ENCODE measurements around the gene KCNIP1.
"Not testable (repeated sequence)": the region's sequence is repeated elsewhere in the genome, so short reads cannot be mapped to it uniquely, and the experiment has no call there.

The KCNIP1 gene

DNA sequence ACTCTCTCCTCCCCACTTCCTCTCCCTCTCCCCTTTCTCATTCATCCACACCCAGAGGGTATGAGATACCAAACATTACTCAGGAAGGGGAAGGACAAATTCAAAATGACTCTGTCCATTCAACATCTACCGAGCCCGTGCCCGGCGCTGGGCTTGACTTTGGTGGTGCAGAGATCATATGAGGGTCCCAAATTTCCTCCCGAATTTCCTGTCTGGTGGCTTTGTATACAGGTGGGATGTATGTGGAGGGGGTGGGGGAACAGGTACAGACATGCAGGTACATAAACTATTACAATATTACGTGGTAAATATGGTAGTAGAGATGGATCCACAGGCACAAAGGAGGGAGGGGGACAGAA lies 257.9 kb downstream of the KCNIP1 start:
- H4K12ac ChIP-seq (ENCODE audit: low read depth, low read length), result no peak overlapping the region
- no peak overlapping the region for H3K4me3 ChIP-seq (ENCODE audit: low read depth, low read length)
- H2BK5ac ChIP-seq (ENCODE audit: low read depth, low read length, poor library complexity), result peak overlapping the region; percentile 59
- no peak overlapping the region for H3K4me2 ChIP-seq (ENCODE audit: low read length)
- no peak overlapping the region for H2AFZ ChIP-seq (ENCODE audit: insufficient read depth, low read length, poor library complexity)
- no peaks in the 10 kb centered on the region for H3K36me3 ChIP-seq (ENCODE audit: control insufficient read depth in 1 of 2, insufficient read depth in 2 of 2, low read length in 2 of 2)
- H2BK12ac ChIP-seq (ENCODE audit: low read length), result peak overlapping the region; percentile 86
- H3K27ac ChIP-seq (ENCODE audit: low read depth, low read length), result no peak overlapping the region
- H3K23ac ChIP-seq (ENCODE audit: low read length), result no peak overlapping the region
- DNase-seq, result no peak
- H3K79me1 ChIP-seq (ENCODE audit: low read length), result peaks cover 29% of the 10 kb centered on the region
- peaks cover 26 to 27% of the 10 kb centered on the region in 2 experiments for H3K4me1 ChIP-seq (ENCODE audit: control insufficient read depth in 1 of 2, insufficient read depth in 2 of 2, low read length in 2 of 2)
- H3K18ac ChIP-seq (ENCODE audit: low read length), result peak overlapping the region; percentile 23
- no peaks in the 10 kb centered on the region for H3K27me3 ChIP-seq (ENCODE audit: insufficient read depth, low read length)
- H3K9ac ChIP-seq (ENCODE audit: low read length), result no peak overlapping the region
- no peak overlapping the region for H3K4ac ChIP-seq (ENCODE audit: low read depth, low read length)
- H4K8ac ChIP-seq (ENCODE audit: low read depth, low read length), result no peak overlapping the region
- H3K9me3 ChIP-seq (ENCODE audit: insufficient read depth, low read depth, low read length), result no peaks in the 10 kb centered on the region
- WGBS (ENCODE audit: extremely low coverage, insufficient coverage, insufficient read length), result no CpG with 5 or more reads among the region's 6 CpGs
- H4K91ac ChIP-seq (ENCODE audit: low read depth, low read length), result peak overlapping the region; percentile 73
- H3K14ac ChIP-seq (ENCODE audit: low read length), result peak overlapping the region; percentile 26
- H2BK120ac ChIP-seq (ENCODE audit: insufficient read depth, low read length, poor library complexity), result peak overlapping the region; percentile 90
- H2AK5ac ChIP-seq (ENCODE audit: low read length), result peak overlapping the region; percentile 60
- H3K79me2 ChIP-seq (ENCODE audit: control insufficient read depth, insufficient read depth, low read length, poor library complexity), result peaks cover 2% of the 10 kb centered on the region

DNA sequence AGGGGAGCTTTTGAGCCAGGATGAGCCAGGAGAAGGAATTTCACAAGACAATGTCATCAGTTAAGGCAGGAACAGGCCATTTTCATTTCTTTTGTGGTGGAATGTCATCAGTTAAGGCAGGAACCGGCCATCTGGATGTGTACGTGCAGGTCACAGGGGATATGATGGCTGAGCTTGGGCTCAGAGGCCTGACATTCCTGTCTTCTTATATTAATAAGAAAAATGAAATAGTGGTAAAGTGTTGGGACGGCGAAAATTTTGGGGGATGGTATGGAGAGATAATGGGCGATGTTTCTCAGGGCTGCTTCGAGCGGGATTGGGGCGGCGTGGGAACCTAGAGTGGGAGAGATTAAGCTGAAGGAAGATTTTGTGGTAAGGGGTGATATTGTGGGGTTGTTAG lies 258.5 kb downstream of the KCNIP1 start:
- H3K4me1 ChIP-seq (ENCODE audit: control insufficient read depth in 1 of 2, insufficient read depth in 2 of 2, low read length in 2 of 2), result peaks cover 23 to 25% of the 10 kb centered on the region in 2 experiments
- H3K27me3 ChIP-seq (ENCODE audit: insufficient read depth, low read length); H3K36me3 ChIP-seq (ENCODE audit: control insufficient read depth in 1 of 2, insufficient read depth in 2 of 2, low read length in 2 of 2); H4K12ac ChIP-seq (ENCODE audit: low read depth, low read length); H3K27ac ChIP-seq (ENCODE audit: low read depth, low read length); H3K9ac ChIP-seq (ENCODE audit: low read length); H2BK12ac ChIP-seq (ENCODE audit: low read length); H3K9me3 ChIP-seq (ENCODE audit: insufficient read depth, low read depth, low read length); H3K4ac ChIP-seq (ENCODE audit: low read depth, low read length); H2BK5ac ChIP-seq (ENCODE audit: low read depth, low read length, poor library complexity); H2BK120ac ChIP-seq (ENCODE audit: insufficient read depth, low read length, poor library complexity); H2AK5ac ChIP-seq (ENCODE audit: low read length); H3K14ac ChIP-seq (ENCODE audit: low read length); H3K79me2 ChIP-seq (ENCODE audit: control insufficient read depth, insufficient read depth, low read length, poor library complexity); H3K4me3 ChIP-seq (ENCODE audit: low read depth, low read length); H3K23ac ChIP-seq (ENCODE audit: low read length); H2AFZ ChIP-seq (ENCODE audit: insufficient read depth, low read length, poor library complexity); H3K4me2 ChIP-seq (ENCODE audit: low read length); H4K91ac ChIP-seq (ENCODE audit: low read depth, low read length); H3K18ac ChIP-seq (ENCODE audit: low read length); DNase-seq; H4K8ac ChIP-seq (ENCODE audit: low read depth, low read length): not testable (repeated sequence)
- WGBS (ENCODE audit: extremely low coverage, insufficient coverage, insufficient read length), result 100% methylated on average over 3 of the region's 9 CpGs
- peaks cover 25% of the 10 kb centered on the region for H3K79me1 ChIP-seq (ENCODE audit: low read length)

DNA sequence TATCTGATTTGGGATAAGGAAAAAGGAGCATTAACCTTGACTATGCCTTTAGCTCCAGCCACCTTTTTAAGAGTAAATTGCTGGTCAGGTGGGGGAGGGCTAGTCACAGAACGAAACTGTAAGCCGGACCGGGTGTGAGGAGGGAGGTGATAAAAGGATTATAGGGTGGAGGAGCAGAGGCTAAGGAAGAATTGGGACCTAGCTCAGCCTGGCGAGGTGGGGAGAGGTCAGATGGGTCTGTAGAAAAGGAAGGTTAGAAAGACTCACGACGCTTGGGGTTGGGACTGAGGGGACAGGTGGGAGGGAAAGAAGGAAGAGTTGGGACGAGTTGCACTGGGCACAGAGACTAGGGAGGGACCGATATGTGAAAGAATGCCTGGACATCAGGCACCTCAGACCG lies 262.0 kb downstream of the KCNIP1 start:
- H3K18ac ChIP-seq (ENCODE audit: low read length); H3K79me1 ChIP-seq (ENCODE audit: low read length); H3K36me3 ChIP-seq (ENCODE audit: control insufficient read depth in 1 of 2, insufficient read depth in 2 of 2, low read length in 2 of 2); H4K91ac ChIP-seq (ENCODE audit: low read depth, low read length); H2BK5ac ChIP-seq (ENCODE audit: low read depth, low read length, poor library complexity); H4K8ac ChIP-seq (ENCODE audit: low read depth, low read length); H2AFZ ChIP-seq (ENCODE audit: insufficient read depth, low read length, poor library complexity); H2BK120ac ChIP-seq (ENCODE audit: insufficient read depth, low read length, poor library complexity); H3K4ac ChIP-seq (ENCODE audit: low read depth, low read length); H3K79me2 ChIP-seq (ENCODE audit: control insufficient read depth, insufficient read depth, low read length, poor library complexity); H4K12ac ChIP-seq (ENCODE audit: low read depth, low read length); H2BK12ac ChIP-seq (ENCODE audit: low read length); DNase-seq; H2AK5ac ChIP-seq (ENCODE audit: low read length); H3K23ac ChIP-seq (ENCODE audit: low read length); H3K9me3 ChIP-seq (ENCODE audit: insufficient read depth, low read depth, low read length); H3K27ac ChIP-seq (ENCODE audit: low read depth, low read length); H3K4me3 ChIP-seq (ENCODE audit: low read depth, low read length); H3K9ac ChIP-seq (ENCODE audit: low read length); H3K14ac ChIP-seq (ENCODE audit: low read length); H3K27me3 ChIP-seq (ENCODE audit: insufficient read depth, low read length); H3K4me2 ChIP-seq (ENCODE audit: low read length): not testable (repeated sequence)
- peaks cover 17 to 18% of the 10 kb centered on the region in 2 experiments for H3K4me1 ChIP-seq (ENCODE audit: control insufficient read depth in 1 of 2, insufficient read depth in 2 of 2, low read length in 2 of 2)
- WGBS (ENCODE audit: extremely low coverage, insufficient coverage, insufficient read length), result no CpG with 5 or more reads among the region's 9 CpGs

DNA sequence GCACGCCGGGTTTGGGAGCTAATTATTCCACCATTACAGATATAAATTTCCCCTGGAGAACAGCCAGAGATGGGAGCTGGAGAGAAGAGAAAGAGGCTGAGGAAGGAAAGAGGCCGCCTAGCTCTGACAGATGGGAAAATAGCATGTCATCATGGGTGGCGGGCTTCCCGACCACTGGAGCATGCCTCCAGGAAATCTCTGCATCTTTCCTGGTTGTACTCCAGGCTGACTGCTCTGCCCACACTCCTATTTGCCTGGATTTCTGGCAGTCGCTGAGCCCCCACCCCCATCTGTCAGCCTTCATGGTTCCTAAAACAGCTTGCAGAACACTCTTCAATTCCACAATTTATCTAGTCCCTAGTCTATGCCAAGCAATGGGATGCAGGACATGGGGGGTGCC lies 265.4 kb downstream of the KCNIP1 start:
- WGBS (ENCODE audit: extremely low coverage, insufficient coverage, insufficient read length), result no CpG with 5 or more reads among the region's 6 CpGs
- Histone ChIP-seq H3K4me2 (ENCODE audit: low read length) (no peak overlapping the region), H3K18ac (ENCODE audit: low read length) (no peak overlapping the region), H2AFZ (ENCODE audit: insufficient read depth, low read length, poor library complexity) (no peak overlapping the region), H2AK5ac (ENCODE audit: low read length) (no peak overlapping the region), H3K79me1 (ENCODE audit: low read length) (peaks cover 6% of the 10 kb centered on the region), H2BK120ac (ENCODE audit: insufficient read depth, low read length, poor library complexity) (no peak overlapping the region), H3K36me3 (ENCODE audit: control insufficient read depth in 1 of 2, insufficient read depth in 2 of 2, low read length in 2 of 2) (no peaks in the 10 kb centered on the region), H4K91ac (ENCODE audit: low read depth, low read length) (no peak overlapping the region), H3K4me1 (ENCODE audit: control insufficient read depth in 1 of 2, insufficient read depth in 2 of 2, low read length in 2 of 2) (peaks cover 14 to 15% of the 10 kb centered on the region in 2 experiments), H3K9me3 (ENCODE audit: insufficient read depth, low read depth, low read length) (no peaks in the 10 kb centered on the region), H2BK5ac (ENCODE audit: low read depth, low read length, poor library complexity) (no peak overlapping the region), H3K4me3 (ENCODE audit: low read depth, low read length) (no peak overlapping the region), H2BK12ac (ENCODE audit: low read length) (no peak overlapping the region), H4K12ac (ENCODE audit: low read depth, low read length) (no peak overlapping the region), H3K27ac (ENCODE audit: low read depth, low read length) (no peak overlapping the region), H4K8ac (ENCODE audit: low read depth, low read length) (no peak overlapping the region), H3K14ac (ENCODE audit: low read length) (no peak overlapping the region), H3K4ac (ENCODE audit: low read depth, low read length) (no peak overlapping the region), H3K9ac (ENCODE audit: low read length) (no peak overlapping the region), H3K23ac (ENCODE audit: low read length) (no peak overlapping the region), H3K27me3 (ENCODE audit: insufficient read depth, low read length) (no peaks in the 10 kb centered on the region), H3K79me2 (ENCODE audit: control insufficient read depth, insufficient read depth, low read length, poor library complexity) (no peaks in the 10 kb centered on the region)
- no peak for DNase-seq

Data from trophoblast cell (in vitro differentiated cells and primary cell).